GM12864 (cell line): ENCODE measurements around the gene MRPL19.

Experiments
- DNase-seq: peaks from one replicate; pipeline ENCODE4 v3.0.0-alpha.2; 2011; ENCODE audit warnings: low read depth
- H3K4me3 ChIP-seq: 2 replicates; pipeline ENCODE4 v1.5.1; 2011; ENCODE audit warnings: mild to moderate bottlenecking, low read depth, low read length, control low read depth
- TF ChIP-seq, protein P1 (sequence below): IDR thresholded peaks from 2 replicates; pipeline ENCODE4 v1.5.1; 2011; ENCODE audit warnings: low read depth, mild to moderate bottlenecking, moderate library complexity, low read length, control low read depth, inconsistent platforms; ENCODE audit errors: missing control alignments

The MRPL19 gene

GRCh38 chr2:75720525-75720924 lies 73.9 kb downstream of the MRPL19 start:
- TF ChIP-seq, protein P1, sequence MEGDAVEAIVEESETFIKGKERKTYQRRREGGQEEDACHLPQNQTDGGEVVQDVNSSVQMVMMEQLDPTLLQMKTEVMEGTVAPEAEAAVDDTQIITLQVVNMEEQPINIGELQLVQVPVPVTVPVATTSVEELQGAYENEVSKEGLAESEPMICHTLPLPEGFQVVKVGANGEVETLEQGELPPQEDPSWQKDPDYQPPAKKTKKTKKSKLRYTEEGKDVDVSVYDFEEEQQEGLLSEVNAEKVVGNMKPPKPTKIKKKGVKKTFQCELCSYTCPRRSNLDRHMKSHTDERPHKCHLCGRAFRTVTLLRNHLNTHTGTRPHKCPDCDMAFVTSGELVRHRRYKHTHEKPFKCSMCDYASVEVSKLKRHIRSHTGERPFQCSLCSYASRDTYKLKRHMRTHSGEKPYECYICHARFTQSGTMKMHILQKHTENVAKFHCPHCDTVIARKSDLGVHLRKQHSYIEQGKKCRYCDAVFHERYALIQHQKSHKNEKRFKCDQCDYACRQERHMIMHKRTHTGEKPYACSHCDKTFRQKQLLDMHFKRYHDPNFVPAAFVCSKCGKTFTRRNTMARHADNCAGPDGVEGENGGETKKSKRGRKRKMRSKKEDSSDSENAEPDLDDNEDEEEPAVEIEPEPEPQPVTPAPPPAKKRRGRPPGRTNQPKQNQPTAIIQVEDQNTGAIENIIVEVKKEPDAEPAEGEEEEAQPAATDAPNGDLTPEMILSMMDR, result no peak
- DNase-seq, result no peak
- no peak overlapping the region for H3K4me3 ChIP-seq

GRCh38 chr2:75722687-75723086 lies 76.1 kb downstream of the MRPL19 start:
- no peak for DNase-seq
- no peak overlapping the region for H3K4me3 ChIP-seq
- TF ChIP-seq, protein P1, result no peak

DNA sequence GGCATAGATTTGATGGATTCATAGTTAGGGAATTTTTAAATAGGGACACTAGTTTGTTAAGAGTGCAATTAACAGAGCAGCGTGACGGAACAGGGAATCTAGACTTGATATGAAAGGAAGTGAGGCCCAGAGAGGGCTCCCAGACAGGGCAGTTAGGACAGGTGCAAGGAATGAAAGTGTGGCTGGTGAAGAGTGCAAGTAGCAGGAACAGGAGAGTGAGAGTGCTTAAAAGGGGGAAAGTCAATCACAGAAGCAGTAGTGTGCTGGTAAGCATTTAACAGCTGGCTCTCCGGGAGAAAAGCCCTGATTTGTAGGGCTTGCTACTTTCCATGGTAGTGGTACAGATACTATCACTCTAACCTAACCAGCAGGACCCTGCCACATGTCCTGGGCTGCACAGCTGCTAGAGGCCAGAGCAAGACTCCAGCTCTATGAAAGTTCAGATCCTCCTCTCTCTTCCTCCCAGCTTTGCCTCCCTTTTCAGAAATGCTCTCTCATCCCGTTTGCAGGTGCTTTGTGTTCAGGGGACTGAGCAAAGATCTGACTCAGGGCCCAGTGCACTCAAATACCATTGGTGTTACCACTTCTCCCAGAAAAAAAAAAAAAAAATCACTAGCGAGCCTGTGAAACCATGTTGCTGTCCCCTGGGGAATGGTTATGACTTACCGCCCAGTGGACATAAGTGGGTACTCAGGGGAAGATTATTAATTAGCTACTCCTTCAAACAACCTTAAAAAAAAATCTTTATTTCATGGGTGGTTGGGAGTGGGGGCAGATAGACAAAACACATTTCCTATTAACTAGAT lies 82.2 kb downstream of the MRPL19 start:
- H3K4me3 ChIP-seq, result no peak overlapping the region
- no peak for DNase-seq
- TF ChIP-seq, protein P1, result no peak

DNA sequence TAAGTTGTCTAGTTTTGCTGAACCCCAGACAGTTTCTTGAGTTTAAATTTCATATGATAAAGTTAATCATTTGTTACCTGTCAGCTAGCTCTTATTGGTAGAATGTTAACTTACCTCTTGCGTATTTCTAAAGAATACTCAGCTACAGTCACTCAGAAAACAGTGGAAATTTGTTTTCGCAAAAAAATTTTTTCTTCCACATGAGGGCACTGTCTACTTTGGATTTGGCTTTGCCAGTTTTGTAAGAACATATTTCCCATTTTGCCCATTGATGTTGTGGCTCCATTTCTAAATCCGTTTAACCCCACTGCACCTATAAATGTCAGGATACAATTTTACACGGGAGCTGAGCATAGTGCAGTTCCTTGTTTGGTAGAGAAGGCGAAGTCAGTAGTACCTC lies 83.3 kb downstream of the MRPL19 start:
- no peak for DNase-seq
- H3K4me3 ChIP-seq, result no peak overlapping the region
- TF ChIP-seq, protein P1, result no peak

- no peak for DNase-seq
- TF ChIP-seq, protein P1, result no peak
- no peak overlapping the region for H3K4me3 ChIP-seq
These were observed 89.7 kb downstream of the MRPL19 start for GRCh38 chr2:75736276-75736675.

DNA sequence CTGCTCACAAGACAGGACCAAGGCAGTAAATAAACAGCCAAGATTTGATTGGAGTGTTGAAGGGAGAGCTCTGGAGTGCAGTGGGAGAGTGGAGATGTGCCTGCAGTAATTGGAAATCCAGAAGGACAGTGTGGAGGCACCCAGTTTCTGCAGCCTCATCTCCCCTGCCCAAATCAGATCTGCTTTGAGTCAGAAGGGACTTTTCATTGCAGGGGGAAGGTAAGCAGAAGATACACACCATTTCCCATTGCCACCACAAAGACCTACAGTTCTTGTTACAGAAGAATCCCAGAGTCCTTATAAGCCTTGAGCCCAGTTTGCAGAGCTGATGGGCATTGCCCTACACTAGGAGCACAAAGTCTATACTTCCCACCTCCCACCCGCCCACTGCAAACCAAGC lies 91.4 kb downstream of the MRPL19 start:
- TF ChIP-seq, protein P1, result no peak
- no peak overlapping the region for H3K4me3 ChIP-seq
- no peak for DNase-seq
